GM23248 (cell line): Measurements from ENCODE around the gene RAB3C.

ENCODE experiments used
- EZH2 ChIP-seq: fragments of 200-600 bp; sonication (generic); IDR thresholded peaks from 2 replicates; pipeline ENCODE4 v1.6.1; 2018; ENCODE audit warnings: antibody characterized with exemption, mild to moderate bottlenecking; ENCODE audit not compliant: insufficient read depth, poor library complexity, severe bottlenecking
- EZH2phosphoT487 ChIP-seq: fragments of 200-600 bp; sonication (generic); IDR thresholded peaks from 2 replicates; pipeline ENCODE4 v1.6.1; 2018; ENCODE audit warnings: antibody characterized with exemption, moderate library complexity, mild to moderate bottlenecking, low read depth; ENCODE audit not compliant: insufficient read depth

- TF ChIP-seq EZH2 (no peak), EZH2phosphoT487 (no peak)
These were observed 169.2 kb downstream of the RAB3C start for GRCh38 chr5:58752104-58752503.
